ENCODE measurements around the gene ZNF627.
A peak's percentile ranks its signal among the peaks of the same experiment; 100 is the strongest.
"Not testable (repeated sequence)": the region's sequence is repeated elsewhere in the genome, so short reads cannot be mapped to it uniquely, and the experiment has no call there.

The ZNF627 gene

GRCh38 chr19:11576227-11576626 lies 21.1 kb upstream of the ZNF627 start:
- no peak for DNase-seq

GRCh38 chr19:11577451-11578257 lies 19.6 kb upstream of the ZNF627 start, which contains the start of gene ACP5:
Gene ACP5 (minus strand): TSS chr19:11577645. CDS start chr19:11577317, 328 bp downstream.
- no peak for DNase-seq

GRCh38 chr19:11578258-11579142 lies 18.8 kb upstream of the ZNF627 start:
- DNase-seq, result no peak

- no peak for DNase-seq
These were observed 17.2 kb upstream of the ZNF627 start for GRCh38 chr19:11580116-11580515.

GRCh38 chr19:11581740-11582139 lies 15.5 kb upstream of the ZNF627 start:
- DNase-seq, result no peak

GRCh38 chr19:11586331-11586730 lies 11.0 kb upstream of the ZNF627 start:
- DNase-seq, result no peak

- DNase-seq, result peak; percentile 69
These were observed 9.8 kb upstream of the ZNF627 start for GRCh38 chr19:11587302-11587974.

- peak; percentile 41 for DNase-seq
These were observed 9.2 kb upstream of the ZNF627 start for GRCh38 chr19:11587975-11588631.

GRCh38 chr19:11594084-11594483 lies 3.2 kb upstream of the ZNF627 start:
- no peak for DNase-seq

GRCh38 chr19:11596156-11596555 lies 1.1 kb upstream of the ZNF627 start:
- DNase-seq, result no peak

GRCh38 chr19:11598103-11598483 lies 810 bp downstream of the ZNF627 start:
- no peak for DNase-seq

- DNase-seq, result no peak
These were observed 1.5 kb downstream of the ZNF627 start for GRCh38 chr19:11598746-11599145.

- DNase-seq, result not testable (repeated sequence)
These were observed 2.4 kb downstream of the ZNF627 start for GRCh38 chr19:11599704-11600103.

- no peak for DNase-seq
These were observed 9.2 kb downstream of the ZNF627 start for GRCh38 chr19:11606484-11606883.

GRCh38 chr19:11611730-11612129 lies 14.4 kb downstream of the ZNF627 start:
- DNase-seq, result no peak

GRCh38 chr19:11612816-11613511 lies 15.7 kb downstream of the ZNF627 start:
- DNase-seq, result no peak

GRCh38 chr19:11617180-11618062 lies 20.1 kb downstream of the ZNF627 start:
- DNase-seq, result no peak

- DNase-seq, result no peak
These were observed 23.3 kb downstream of the ZNF627 start for GRCh38 chr19:11620553-11620952.

- not testable (repeated sequence) for DNase-seq
These were observed 25.1 kb downstream of the ZNF627 start for GRCh38 chr19:11622401-11622800.

- DNase-seq, result no peak
These were observed 26.8 kb downstream of the ZNF627 start for GRCh38 chr19:11624069-11624463.

- no peak for DNase-seq
These were observed 29.0 kb downstream of the ZNF627 start for GRCh38 chr19:11626252-11626651.
